Measurements from ENCODE around the gene LONP1. TPM values are rescaled to one million over a fixed set of nuclear protein-coding genes. Genes with fewer than 3 reads are reported as not detected.

LONP1 gene
- total RNA-seq, 2 experiments from 2014 or later = 178 to 181 TPM

DNA sequence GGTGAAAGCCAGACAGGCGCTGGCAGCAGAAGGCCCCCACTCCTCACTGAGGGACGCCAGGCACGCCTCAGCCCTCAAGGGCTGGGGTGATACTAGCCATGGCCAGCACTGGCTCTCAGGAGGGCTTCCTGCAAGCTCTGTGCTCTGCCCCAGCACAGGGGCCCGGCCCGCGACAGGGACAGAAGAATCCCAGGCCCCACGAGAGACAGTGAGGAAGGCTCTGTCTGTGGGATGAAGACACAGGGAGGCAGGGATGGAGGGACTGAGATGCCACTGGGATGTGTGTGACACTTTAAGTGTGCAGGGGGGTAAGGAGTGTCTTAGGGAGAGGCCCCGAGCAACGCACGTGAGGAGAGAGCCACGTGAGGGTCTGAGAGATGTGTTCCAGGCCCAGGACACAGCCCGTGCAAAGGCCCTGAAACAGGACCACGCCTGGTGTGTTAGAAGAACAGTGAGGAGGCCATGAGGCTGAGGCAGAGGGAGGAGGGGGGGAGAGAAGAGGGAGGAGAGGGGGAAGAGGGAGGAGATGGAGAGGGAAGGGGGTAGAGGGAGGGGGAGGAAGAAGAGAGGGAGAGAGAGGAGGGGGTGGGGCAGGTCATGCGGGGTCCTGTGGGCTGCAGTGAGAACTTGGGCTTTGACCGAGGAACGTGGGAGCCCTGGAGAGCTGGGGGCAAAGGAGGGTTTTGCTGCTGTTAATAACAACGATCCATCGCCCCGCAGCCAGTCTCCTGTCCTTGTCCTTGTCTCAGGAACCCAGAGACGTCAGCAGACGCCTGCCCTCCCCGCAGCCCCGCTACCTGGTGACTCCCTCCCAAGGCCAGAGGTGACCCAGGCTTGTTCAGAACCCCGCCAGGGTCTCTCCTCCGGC is 22.7 kb downstream of the LONP1 start:
- peaks cover 11% of the 10 kb centered on the region for H3K4me1 Mint-ChIP-seq (ENCODE audit: low read depth)
- no peak for DNase-seq
- H3K36me3 Mint-ChIP-seq = peaks cover 49% of the 10 kb centered on the region
- intact Hi-C loops (cut with micrococcal nuclease) = no loop called here
- ChIA-PET POLR2A (interaction anchor here (1.0 kb wide), 1 partner anchor 19 kb away, joined by 3 read pairs; no protein-coding TSS in a partner anchor), CTCF (no interaction called here)
- no peak overlapping the region for H3K4me3 Mint-ChIP-seq
- no peaks in the 10 kb centered on the region for H3K27me3 Mint-ChIP-seq
- H3K9me3 Mint-ChIP-seq = no peaks in the 10 kb centered on the region
- H3K27ac Mint-ChIP-seq = peak overlapping the region; percentile 57

DNA sequence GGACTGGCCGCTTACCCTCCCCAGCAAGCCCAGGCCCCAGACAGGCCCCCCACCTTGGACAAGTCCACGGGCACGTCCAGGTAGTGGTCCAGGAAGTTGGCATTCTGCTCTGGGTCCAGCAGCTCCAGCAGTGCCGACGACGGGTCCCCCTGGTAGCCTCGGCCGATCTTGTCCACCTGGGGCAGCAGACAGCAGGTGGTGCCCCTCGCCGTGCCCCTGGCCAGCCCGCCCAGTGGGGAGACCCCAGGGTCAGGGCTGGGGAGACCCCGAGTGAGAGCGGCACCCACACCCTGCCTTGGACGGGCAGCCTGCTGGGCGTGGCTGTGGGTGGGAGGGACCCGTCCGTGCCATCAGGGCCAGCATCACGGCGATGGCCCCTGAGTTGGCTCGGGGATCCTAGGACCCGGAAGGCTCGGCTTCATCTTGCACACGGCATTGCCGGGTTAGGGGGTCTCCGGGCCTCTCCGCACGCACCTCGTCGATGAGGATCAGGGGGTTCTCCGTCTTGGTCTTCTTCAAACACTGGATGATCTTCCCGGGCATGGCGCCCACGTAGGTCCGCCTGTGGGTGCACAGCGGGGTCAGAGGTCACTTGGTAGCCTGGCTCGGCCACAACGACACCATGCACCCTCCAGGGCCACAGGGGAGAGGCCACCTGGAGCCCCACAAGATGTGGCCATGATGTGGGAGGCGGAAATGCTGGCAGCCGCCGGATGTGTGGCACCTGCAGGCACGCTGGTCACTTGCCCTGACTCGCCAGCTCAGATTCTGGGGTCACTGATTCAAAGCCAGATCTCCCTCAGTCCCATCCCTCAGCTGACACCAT is 23.5 kb downstream of the LONP1 start:
- H3K27ac Mint-ChIP-seq = peak overlapping the region; percentile 45
- no peak overlapping the region for H3K4me3 Mint-ChIP-seq
- ChIA-PET CTCF (no interaction called here), POLR2A (interaction anchor here (0.8 to 1.1 kb wide), 2 partner anchors 9 to 22 kb away, joined by 3 to 4 read pairs; no protein-coding TSS in a partner anchor)
- intact Hi-C loops (cut with micrococcal nuclease) = no loop called here
- peaks cover 15% of the 10 kb centered on the region for H3K4me1 Mint-ChIP-seq (ENCODE audit: low read depth)
- no peaks in the 10 kb centered on the region for H3K9me3 Mint-ChIP-seq
- peaks cover 53% of the 10 kb centered on the region for H3K36me3 Mint-ChIP-seq
- no peaks in the 10 kb centered on the region for H3K27me3 Mint-ChIP-seq
- DNase-seq = no peak

DNA sequence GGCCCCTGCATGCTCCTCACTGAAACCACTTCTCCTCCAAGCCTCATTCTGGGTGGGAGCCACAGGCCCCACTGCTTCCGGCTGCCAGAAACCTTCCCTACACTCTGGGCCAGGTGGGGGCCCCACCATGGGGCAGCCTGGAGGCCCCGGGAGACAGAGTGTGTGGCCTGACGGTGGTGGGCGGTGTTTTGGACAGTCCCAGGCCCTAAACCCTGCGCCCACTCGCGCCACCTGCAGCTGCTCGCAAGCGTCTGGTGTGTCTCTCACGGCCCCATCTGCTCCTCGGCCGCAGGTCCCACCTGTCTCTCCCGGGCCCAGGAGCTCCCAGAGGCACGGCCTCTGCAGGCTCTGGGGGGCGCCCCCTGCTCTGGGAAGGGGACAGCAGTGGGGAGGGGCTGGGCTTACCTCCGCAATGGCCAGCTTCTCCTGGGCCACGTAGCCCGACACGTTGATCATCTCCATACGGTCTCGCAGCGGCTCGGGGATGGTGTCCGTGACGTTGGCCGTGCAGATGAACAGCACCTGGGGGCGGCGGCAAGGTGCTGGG is 24.2 kb downstream of the LONP1 start:
- DNase-seq = no peak
- intact Hi-C loops (cut with micrococcal nuclease) = no loop called here
- peaks cover 18% of the 10 kb centered on the region for H3K4me1 Mint-ChIP-seq (ENCODE audit: low read depth)
- H3K9me3 Mint-ChIP-seq = no peaks in the 10 kb centered on the region
- H3K27me3 Mint-ChIP-seq = no peaks in the 10 kb centered on the region
- no peak overlapping the region for H3K4me3 Mint-ChIP-seq
- H3K27ac Mint-ChIP-seq = no peak overlapping the region
- H3K36me3 Mint-ChIP-seq = peaks cover 53% of the 10 kb centered on the region
- CTCF ChIA-PET = no interaction called here
- POLR2A ChIA-PET = interaction anchor here (0.8 to 1.1 kb wide), 2 partner anchors 9 to 22 kb away, joined by 3 to 4 read pairs; no protein-coding TSS in a partner anchor

- ChIA-PET POLR2A (interaction anchor here (1.1 to 1.9 kb wide), 2 partner anchors 8 to 23 kb away, joined by 3 to 8 read pairs; no protein-coding TSS in a partner anchor), CTCF (no interaction called here)
- DNase-seq = no peak
- intact Hi-C loops (cut with micrococcal nuclease) = no loop called here
- no peaks in the 10 kb centered on the region for H3K9me3 Mint-ChIP-seq
- no peaks in the 10 kb centered on the region for H3K27me3 Mint-ChIP-seq
- H3K36me3 Mint-ChIP-seq = peaks cover 56% of the 10 kb centered on the region
- peaks cover 18% of the 10 kb centered on the region for H3K4me1 Mint-ChIP-seq (ENCODE audit: low read depth)
- H3K27ac Mint-ChIP-seq = peak overlapping the region; percentile 42
- no peak overlapping the region for H3K4me3 Mint-ChIP-seq
Observed at GRCh38 chr19:5694956-5695648, 24.8 kb downstream of the LONP1 start.

GRCh38 chr19:5694167-5694955 is 25.6 kb downstream of the LONP1 start:
- peak overlapping the region; percentile 49 for H3K27ac Mint-ChIP-seq
- H3K27me3 Mint-ChIP-seq = no peaks in the 10 kb centered on the region
- no peak for DNase-seq
- no peak overlapping the region for H3K4me3 Mint-ChIP-seq
- no peaks in the 10 kb centered on the region for H3K9me3 Mint-ChIP-seq
- ChIA-PET POLR2A (interaction anchor here (0.9 to 1.9 kb wide), 3 partner anchors 12 to 133 kb away, joined by 3 to 8 read pairs (median 3); no protein-coding TSS in a partner anchor), CTCF (no interaction called here)
- H3K4me1 Mint-ChIP-seq (ENCODE audit: low read depth) = peaks cover 22% of the 10 kb centered on the region
- peaks cover 57% of the 10 kb centered on the region for H3K36me3 Mint-ChIP-seq
- intact Hi-C loops (cut with micrococcal nuclease) = no loop called here

DNA sequence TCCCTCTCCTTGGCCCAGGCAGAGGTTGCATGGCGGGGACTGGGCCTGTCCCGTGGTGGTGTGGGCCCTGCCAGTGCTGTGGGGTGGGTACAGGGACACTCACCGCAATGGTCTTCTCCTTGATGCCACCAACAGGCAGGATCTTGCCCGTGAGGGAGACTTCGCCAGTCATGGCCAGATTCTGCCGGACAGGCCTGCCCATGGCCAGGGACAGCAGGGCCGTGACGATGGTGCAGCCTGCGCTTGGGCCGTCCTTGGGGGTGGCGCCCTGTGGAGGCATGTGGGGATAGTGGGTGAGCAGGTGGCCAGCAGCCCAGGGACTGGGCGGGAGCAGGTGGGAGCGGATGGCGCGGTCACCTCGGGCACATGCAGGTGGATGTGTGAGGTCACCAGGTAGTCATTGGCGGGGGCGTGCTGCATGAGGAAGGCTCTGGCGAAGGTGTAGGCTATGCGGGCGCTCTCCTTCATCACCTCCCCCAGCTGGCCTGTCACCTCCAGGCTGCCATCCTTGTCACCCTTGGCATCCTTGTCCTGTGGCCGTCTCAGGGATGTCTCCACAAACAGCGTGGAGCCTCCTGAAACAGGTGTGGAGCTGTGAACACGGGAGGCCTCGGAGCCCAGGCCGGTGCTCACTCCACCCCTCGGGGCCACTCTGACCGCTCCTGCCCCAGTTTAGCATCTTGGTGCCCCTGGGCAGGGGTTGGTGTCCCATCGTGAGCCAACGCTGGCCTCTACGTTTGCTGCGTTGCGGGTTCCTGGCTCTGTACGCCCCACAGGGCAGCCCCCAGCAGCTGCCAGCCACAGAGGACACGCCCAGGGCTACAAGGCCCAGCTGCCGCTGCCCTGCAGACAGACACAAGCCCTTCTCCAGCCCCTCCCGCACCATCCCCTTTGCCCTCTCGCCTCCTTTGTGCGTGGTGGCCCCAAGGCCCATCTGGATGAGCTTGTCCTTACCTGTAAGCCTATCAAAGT is 26.5 kb downstream of the LONP1 start:
- DNase-seq = peak; percentile 26
- Mint-ChIP-seq H3K4me3 (peak overlapping the region; percentile 35), H3K27me3 (no peaks in the 10 kb centered on the region), H3K9me3 (no peaks in the 10 kb centered on the region), H3K27ac (peak overlapping the region; percentile 18), H3K4me1 (ENCODE audit: low read depth) (peaks cover 23% of the 10 kb centered on the region), H3K36me3 (peaks cover 51% of the 10 kb centered on the region)
- POLR2A ChIA-PET = interaction anchor here (0.9 to 1.9 kb wide), 3 partner anchors 13 to 134 kb away, joined by 3 to 8 read pairs (median 3); no protein-coding TSS in a partner anchor
- CTCF ChIA-PET = no interaction called here
- intact Hi-C loops (cut with micrococcal nuclease) = no loop called here

DNA sequence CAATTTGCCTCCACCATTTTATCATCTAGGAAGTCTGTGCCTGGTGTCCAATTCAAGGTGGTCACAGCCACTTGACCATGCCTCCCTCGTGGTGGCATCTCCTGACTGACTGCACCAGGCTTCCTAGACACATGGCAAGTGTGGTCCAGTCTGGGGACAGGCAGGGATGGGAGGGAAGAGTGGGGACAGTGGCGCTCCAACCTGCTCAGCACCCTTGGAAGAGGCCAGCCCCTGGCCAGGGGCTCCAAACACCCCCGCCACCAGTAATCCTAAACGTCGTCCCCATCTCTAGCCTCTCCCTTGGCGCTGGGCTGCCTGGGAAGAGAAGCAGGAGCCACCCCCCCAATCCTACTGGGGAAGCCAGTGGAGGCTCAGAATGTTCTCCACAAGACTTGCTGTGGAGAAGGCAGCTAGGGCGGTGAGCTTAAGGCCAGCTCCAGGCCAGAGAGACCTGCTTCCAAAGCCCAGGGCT is 27.2 kb downstream of the LONP1 start:
- H3K4me3 Mint-ChIP-seq = peak overlapping the region; percentile 96
- POLR2A ChIA-PET = interaction anchor here (1.9 kb wide), 1 partner anchor 26 kb away, joined by 8 read pairs; no protein-coding TSS in a partner anchor
- peak overlapping the region; percentile 85 for H3K27ac Mint-ChIP-seq
- H3K36me3 Mint-ChIP-seq = peaks cover 46% of the 10 kb centered on the region
- CTCF ChIA-PET = no interaction called here
- no peaks in the 10 kb centered on the region for H3K9me3 Mint-ChIP-seq
- no peak for DNase-seq
- peaks cover 28% of the 10 kb centered on the region for H3K4me1 Mint-ChIP-seq (ENCODE audit: low read depth)
- intact Hi-C loops (cut with micrococcal nuclease) = no loop called here
- H3K27me3 Mint-ChIP-seq = no peaks in the 10 kb centered on the region

DNA sequence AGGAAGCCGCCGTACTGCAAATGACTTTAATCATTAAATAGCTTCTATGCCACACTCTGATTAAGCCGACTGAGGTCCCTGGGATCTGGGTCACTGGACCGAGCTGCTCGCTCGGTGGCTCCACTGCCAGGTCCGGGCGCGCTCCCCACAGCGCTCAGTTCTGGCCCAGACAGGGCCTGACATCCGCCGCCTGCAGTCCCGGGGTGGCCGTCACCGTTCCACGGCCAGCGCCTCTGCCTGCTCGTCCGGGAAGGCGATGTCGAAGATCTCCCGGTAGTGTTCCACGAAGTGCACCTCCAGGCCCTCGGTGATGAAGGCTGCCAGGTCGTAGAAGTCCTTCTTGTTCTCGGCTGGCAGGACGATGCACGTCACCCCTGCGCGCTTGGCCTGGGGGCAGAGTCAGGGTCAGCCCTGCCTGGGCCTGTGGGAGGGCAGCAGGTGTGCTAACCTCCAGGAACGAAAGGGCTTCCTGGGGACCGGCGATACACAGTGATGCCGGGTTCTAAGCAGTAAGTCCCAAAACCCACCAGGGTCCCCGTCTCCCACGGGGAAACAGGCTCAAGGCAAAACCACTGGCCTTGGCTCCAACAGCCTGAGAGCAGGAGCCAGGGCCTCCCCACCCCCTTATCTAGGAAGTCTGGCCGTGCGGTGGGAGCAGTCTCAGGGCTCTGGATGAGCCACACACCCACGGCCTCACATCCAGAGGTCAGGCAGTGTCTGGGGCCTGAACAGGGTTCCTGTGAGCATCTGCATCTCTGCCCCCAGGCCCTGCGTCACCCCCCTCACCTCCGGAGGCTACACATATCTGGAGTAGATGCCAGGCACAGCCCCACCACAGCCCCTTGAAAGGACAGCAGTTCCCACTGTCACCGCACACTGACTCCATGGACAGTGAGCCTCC is 27.9 kb downstream of the LONP1 start:
- H3K27ac Mint-ChIP-seq = peak overlapping the region; percentile 95
- H3K4me3 Mint-ChIP-seq = peak overlapping the region; percentile 96
- peak; percentile 35 for DNase-seq
- H3K27me3 Mint-ChIP-seq = no peaks in the 10 kb centered on the region
- peaks cover 46% of the 10 kb centered on the region for H3K36me3 Mint-ChIP-seq
- ChIA-PET POLR2A (interaction anchor here (0.9 to 4.0 kb wide), 7 partner anchors 10 to 112 kb away, joined by 3 to 70 read pairs (median 6); partner anchors contain the start of genes CATSPERD, LONP1, SAFB and SAFB2), CTCF (interaction anchor here (1.2 to 1.6 kb wide), 2 partner anchors 104 to 112 kb away, joined by 3 to 5 read pairs; no protein-coding TSS in a partner anchor)
- intact Hi-C loops (cut with micrococcal nuclease) = loop anchor here (2.0 kb wide), 1 partner anchor 99 kb away; the partner anchor contains the start of gene DUS3L
- no peaks in the 10 kb centered on the region for H3K9me3 Mint-ChIP-seq
- H3K4me1 Mint-ChIP-seq (ENCODE audit: low read depth) = peaks cover 28% of the 10 kb centered on the region

Data from activated CD4-positive, alpha-beta memory T cell treated with anti-CD3 and anti-CD28 coated beads for 36 hours (primary cell).